AG04450 (cell line): ENCODE measurements around the gene EXPH5. TPM values are rescaled to one million over a fixed set of nuclear protein-coding genes. Genes with fewer than 3 reads are reported as not detected.
"Not testable (repeated sequence)": the region's sequence is repeated elsewhere in the genome, so short reads cannot be mapped to it uniquely, and the experiment has no call there.

Experiments used
- CTCF ChIA-PET: fragments of 300-600, 350-600 bp; formaldehyde crosslinking; extraction: SDS; loops from one replicate; lab custom pipeline; 2022; ENCODE audit warnings: antibody characterized with exemption, inconsistent platforms; lab: Charles Lee
- POLR2A ChIA-PET: fragments of 350-600 bp; formaldehyde crosslinking; extraction: SDS; loops from one replicate; lab custom pipeline; 2021; ENCODE audit warnings: antibody characterized with exemption, inconsistent platforms; lab: Yijun Ruan, JAX
- DNase-seq: peaks from one replicate; pipeline ENCODE4 v3.0.0-alpha.2; 2011; ENCODE audit warnings: low read depth, low spot score
- H3K27ac ChIP-seq: one replicate; pipeline ENCODE4 v1.5.1; 2012; ENCODE audit warnings: low read depth, low read length, control low read depth
- H3K27me3 ChIP-seq: one replicate; pipeline ENCODE4 v1.6.0; 2012; ENCODE audit warnings: low read length; ENCODE audit not compliant: control insufficient read depth, insufficient read depth
- H3K4me3 ChIP-seq: 2 replicates; pipeline ENCODE4 v1.5.1; 2011; ENCODE audit warnings: mild to moderate bottlenecking, low read depth, low read length, control low read depth
- H3K9me3 ChIP-seq: 2 replicates; pipeline ENCODE4 v1.5.1; 2012; ENCODE audit warnings: low read length; ENCODE audit not compliant: control insufficient read depth, insufficient read depth
- polyA plus RNA-seq: library from polyadenylated mRNA; depleted of rRNA; stranded (reverse); fragments of >200 nt; gene quantifications from 2 replicates; pipeline ENCODE4 v1.2.3, GENCODE V29; 2011
- TF ChIP-seq, protein P1 (sequence below): IDR thresholded peaks from 2 replicates; pipeline ENCODE4 v1.5.1; 2011; ENCODE audit warnings: low read depth, low read length, control low read depth, inconsistent platforms

EXPH5 gene
- polyA plus RNA-seq, 1 experiment, result 0.37 TPM

- Histone ChIP-seq H3K27me3 (no peaks in the 10 kb centered on the region), H3K9me3 (no peaks in the 10 kb centered on the region), H3K4me3 (no peak overlapping the region), H3K27ac (no peak overlapping the region)
- POLR2A ChIA-PET, result no interaction called here
- CTCF ChIA-PET, result no interaction called here
- DNase-seq, result no peak
- TF ChIP-seq, protein P1, sequence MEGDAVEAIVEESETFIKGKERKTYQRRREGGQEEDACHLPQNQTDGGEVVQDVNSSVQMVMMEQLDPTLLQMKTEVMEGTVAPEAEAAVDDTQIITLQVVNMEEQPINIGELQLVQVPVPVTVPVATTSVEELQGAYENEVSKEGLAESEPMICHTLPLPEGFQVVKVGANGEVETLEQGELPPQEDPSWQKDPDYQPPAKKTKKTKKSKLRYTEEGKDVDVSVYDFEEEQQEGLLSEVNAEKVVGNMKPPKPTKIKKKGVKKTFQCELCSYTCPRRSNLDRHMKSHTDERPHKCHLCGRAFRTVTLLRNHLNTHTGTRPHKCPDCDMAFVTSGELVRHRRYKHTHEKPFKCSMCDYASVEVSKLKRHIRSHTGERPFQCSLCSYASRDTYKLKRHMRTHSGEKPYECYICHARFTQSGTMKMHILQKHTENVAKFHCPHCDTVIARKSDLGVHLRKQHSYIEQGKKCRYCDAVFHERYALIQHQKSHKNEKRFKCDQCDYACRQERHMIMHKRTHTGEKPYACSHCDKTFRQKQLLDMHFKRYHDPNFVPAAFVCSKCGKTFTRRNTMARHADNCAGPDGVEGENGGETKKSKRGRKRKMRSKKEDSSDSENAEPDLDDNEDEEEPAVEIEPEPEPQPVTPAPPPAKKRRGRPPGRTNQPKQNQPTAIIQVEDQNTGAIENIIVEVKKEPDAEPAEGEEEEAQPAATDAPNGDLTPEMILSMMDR, result no peak
Observed at GRCh38 chr11:108586600-108586999, 7.0 kb downstream of the EXPH5 start.

DNA sequence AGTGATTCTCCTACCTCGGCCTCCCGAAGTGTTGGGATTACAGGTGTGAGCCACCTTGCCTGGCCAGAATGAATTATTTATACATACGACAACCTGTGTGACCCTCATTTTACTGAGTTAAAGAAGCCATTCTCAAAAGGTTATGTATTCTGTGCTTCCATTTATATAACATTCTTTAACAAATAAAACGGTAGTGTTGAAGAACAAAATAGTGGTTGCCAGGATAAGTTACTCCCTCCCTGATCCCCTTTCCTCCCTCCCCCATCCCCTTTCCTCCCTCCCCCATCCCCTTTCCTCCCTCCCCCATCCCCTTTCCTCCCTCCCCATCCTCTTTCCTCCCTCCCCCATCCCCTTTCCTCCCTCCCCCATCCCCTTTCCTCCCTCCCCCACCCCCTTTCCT lies 7.4 kb downstream of the EXPH5 start:
- CTCF ChIA-PET, POLR2A ChIA-PET, DNase-seq, H3K9me3 ChIP-seq, H3K27ac ChIP-seq, H3K4me3 ChIP-seq, H3K27me3 ChIP-seq: not testable (repeated sequence)

- no peak for DNase-seq
- Histone ChIP-seq H3K9me3 (no peaks in the 10 kb centered on the region), H3K27me3 (no peaks in the 10 kb centered on the region), H3K4me3 (no peak overlapping the region), H3K27ac (no peak overlapping the region)
- CTCF ChIA-PET, result no interaction called here
- TF ChIP-seq, protein P1, result no peak
- POLR2A ChIA-PET, result no interaction called here
Observed at GRCh38 chr11:108584973-108585372, 8.6 kb downstream of the EXPH5 start.

DNA sequence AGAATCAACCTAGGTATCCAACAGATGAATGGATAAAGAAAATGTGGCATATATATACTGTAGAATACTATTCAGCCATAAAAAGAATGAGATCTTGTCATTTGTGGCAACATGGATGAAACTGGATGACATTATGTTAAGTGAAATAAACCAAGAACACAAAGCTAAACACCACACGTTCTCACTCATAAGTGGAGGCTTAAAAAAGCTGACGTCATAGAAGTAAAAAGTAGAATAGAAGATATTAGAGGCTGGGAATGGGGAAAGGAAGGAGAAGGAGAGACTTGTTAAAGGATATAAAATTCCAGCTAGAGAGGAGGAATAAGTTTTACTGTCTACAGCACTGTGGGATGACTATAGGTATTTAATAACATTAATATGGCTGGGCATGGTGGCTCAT lies 12.9 kb downstream of the EXPH5 start:
- Histone ChIP-seq H3K27ac (no peak overlapping the region), H3K4me3 (no peak overlapping the region), H3K9me3 (no peaks in the 10 kb centered on the region), H3K27me3 (peaks cover 2% of the 10 kb centered on the region)
- TF ChIP-seq, protein P1, result no peak
- CTCF ChIA-PET, result no interaction called here
- no peak for DNase-seq
- POLR2A ChIA-PET, result no interaction called here

- no peak overlapping the region for H3K27ac ChIP-seq
- ChIA-PET POLR2A (no interaction called here), CTCF (no interaction called here)
- no peak for DNase-seq
- H3K4me3 ChIP-seq, result no peak overlapping the region
- TF ChIP-seq, protein P1, result no peak
- no peaks in the 10 kb centered on the region for H3K9me3 ChIP-seq
- H3K27me3 ChIP-seq, result peaks cover 2% of the 10 kb centered on the region
Observed at GRCh38 chr11:108580043-108580442, 13.5 kb downstream of the EXPH5 start.

DNA sequence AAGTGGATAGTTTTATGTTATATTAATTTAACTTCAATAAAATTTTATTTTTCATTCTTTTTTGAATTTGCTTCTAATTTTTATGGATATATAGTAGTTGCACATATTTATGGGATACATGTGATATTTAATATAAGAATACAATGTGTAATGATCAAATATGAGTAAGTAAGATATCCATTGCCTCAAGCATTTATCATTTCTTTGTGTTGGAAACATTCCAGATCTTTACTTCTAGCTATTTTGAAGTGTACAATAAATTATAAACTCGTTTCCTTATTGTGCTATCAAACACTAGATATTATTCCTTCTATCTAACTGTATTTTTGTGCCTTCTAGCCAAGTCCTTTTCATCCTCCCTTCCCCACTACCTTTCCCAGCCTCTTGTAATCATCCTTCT lies 17.0 kb downstream of the EXPH5 start:
- H3K27me3 ChIP-seq, result peaks cover 2% of the 10 kb centered on the region
- no peak for DNase-seq
- H3K9me3 ChIP-seq, result no peaks in the 10 kb centered on the region
- H3K4me3 ChIP-seq, result no peak overlapping the region
- CTCF ChIA-PET, result no interaction called here
- no peak overlapping the region for H3K27ac ChIP-seq
- POLR2A ChIA-PET, result no interaction called here
- TF ChIP-seq, protein P1, result no peak
